GM19239 (cell line): ENCODE results near the gene WIPF1.
"Not testable (repeated sequence)": the region's sequence is repeated elsewhere in the genome, so short reads cannot be mapped to it uniquely, and the experiment has no call there.

Source experiments
- DNase-seq: peaks from one replicate; pipeline ENCODE4 v3.0.0; 2011; ENCODE audit warnings: low spot score; ENCODE audit not compliant: insufficient read length
- FAIRE-seq: peaks from 2 replicates; lab custom pipeline; 2011; peaks lifted over from hg19 to GRCh38; lab: Jason Lieb, UNC

The WIPF1 gene

DNA sequence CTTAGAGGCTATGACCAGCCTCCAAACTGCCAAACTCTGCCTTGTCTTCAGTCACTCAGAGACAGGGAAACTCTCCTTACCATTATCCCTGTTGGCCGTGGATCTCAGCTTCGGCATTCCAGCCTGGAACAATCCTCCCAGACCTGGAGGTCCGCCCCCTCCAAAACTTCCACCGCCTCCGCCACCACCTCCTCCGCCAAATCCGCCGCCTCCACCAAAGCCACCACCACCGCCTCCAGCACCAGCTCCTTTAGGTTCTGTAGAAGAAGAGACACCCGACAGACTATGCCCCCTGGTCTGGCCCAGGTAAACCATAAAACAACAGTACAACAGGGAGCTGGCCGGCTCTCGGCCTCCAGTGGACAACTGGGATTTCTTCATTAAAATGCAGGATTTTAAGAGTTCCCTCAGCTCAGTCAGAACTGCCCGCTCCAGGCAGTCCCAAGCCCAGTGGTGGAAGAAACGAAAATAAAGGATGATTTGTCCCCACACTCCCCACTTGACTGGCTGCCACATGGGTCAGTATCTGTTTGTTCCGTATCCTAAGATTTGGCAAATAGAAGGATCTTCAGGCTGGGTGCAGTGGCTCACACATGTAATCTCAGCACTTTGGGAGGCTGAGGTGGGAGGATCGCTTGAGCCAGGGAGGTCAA, 22.4 kb downstream of the WIPF1 start:
- DNase-seq (no peak), FAIRE-seq (no peak)

DNA sequence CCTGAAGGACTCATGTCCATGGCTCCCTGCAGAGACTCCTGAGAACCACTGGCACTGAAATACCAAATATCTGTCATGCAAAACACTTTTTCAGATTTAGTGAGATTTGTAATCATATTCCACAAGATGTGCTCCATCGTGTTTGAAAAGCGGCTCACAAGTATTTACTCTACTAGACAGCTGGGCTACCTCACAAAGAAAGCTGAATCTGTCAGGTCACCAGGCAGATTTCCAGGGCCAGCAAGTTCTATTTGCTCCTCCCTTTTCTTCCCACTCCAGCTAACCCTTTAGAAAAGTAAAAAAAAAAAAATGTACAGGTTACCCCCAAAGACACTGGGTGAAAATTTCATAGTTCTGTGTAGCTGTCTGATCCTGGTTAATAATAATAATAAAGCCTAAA, 22.9 kb downstream of the WIPF1 start:
- DNase-seq (no peak), FAIRE-seq (no peak)

DNA sequence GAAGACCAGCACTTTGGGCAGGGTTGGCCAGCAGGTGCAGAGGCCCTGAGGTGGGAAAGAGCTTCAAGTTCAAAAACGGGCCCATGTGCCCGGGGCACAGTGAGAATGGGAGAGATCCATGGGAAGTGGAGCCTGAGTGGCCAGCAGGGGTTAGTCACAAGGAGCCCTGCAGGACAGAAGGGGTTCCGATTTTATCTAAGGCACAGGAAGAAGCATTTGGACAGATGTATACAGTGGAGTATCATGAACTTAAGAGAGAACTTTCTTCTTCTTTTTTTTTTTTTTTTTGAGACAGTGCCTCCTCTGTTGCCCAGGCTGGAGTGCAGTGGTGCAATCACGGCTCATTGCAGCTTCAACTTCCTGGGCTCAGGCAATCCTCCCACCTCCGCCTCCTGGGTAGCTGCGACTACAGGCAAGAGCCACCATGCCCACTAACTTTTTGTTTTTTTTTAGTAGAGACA, 24.0 kb downstream of the WIPF1 start:
- FAIRE-seq (no peak), DNase-seq (no peak)

DNA sequence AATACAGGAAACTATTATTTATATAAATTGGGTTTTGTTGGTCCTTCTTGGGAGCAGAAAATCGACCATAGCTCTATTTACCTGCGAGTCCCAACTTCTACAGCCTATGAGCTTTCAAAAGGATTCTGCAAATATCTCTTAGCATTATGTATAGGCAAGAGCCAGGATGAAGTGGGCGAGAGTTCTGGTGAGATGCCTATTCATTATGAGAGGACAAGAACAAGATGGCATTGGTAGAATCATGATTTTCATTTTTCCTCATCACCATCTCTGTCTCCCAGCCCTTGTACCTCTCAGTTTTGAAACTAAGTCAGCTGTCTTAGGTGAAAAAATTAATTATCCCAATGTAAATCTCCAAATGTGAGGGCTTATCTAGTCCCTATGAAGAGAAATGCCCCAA, 25.0 kb downstream of the WIPF1 start:
- no peak for FAIRE-seq

DNA sequence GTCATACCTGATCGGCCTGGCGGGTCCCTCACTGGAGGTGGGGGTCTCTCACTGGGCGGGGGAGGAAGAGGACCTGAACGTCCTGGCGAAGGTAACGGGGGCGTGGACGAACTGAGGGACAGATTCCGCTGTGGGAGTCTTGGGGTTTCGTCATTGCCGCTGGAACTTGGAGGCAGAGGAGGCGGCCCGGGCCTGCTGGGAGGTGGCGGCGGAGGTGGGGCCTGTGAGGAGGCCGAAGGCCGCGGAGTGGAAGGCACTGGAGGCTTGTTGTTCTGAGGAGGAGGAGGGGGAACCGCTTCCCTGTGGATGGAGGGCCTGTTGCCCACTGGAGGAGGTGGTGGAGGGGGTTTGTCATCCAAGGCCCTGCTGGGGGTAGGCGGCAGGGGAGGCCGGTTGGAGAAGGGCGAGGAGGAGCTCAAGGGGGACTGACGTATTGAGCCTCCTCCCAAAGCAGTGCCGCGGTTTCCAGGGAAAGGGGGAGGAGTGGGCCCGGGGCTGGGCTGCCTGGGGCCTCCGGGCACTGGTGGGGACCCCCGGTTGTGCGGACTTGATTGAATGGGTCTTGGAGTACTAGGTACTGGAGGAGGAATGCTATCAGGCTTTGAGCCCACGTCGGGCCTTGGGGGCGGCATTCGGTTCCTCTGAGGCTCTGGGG, 25.8 kb downstream of the WIPF1 start:
- FAIRE-seq (no peak), DNase-seq (no peak)

More for the DNA sequence above, 25.0 kb downstream of the WIPF1 start:
- DNase-seq, result no peak

DNA sequence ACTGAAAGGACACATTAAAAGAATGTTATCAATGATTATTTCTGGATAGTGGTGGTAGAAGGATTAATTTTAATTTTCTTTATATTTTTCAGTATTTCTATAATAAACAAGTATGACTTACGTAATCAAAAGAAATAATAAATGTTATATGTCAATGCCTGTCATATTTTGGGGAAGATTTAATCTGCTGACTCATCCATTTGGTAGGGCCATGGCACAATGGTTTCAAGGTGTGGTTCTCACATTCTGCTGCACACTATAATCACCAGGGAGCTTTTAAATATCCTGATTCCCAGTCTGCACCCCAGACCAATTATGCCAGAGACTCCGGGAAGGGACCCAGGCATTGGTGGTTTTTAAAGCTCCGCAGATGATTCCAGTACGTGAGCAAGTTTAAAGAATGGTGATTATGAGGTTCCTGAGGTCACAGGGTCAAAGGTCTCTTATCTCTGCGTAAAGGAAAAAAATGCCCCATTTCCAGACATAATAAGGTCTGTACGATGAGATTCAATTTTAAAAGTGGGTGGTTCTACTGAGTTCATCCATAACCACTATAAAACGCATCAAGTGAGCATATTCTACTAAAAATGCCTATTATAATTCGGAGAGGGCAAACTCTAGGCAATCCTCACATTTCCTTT, 27.2 kb downstream of the WIPF1 start:
- FAIRE-seq, result no peak

DNA sequence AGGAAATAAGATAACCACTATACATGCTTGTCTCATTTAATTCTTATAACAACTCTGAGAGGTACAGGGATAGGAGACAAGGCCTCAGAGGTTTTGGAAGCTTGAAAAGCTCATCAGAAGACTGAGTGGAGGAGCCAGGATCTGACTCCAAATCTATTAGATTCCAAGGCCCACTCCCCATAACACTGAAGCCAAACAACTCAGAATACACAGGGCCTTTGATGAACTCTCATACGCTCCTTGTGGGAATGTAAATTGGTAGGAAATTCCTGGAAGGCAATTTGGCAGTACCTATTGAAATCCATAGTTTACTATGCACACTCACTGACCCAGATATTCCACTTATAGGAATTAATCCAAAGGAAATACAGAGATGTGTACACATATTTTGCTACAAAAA, 27.9 kb downstream of the WIPF1 start:
- no peak for FAIRE-seq
- DNase-seq, result no peak

More for the DNA sequence above, 27.2 kb downstream of the WIPF1 start:
- no peak for DNase-seq

DNA sequence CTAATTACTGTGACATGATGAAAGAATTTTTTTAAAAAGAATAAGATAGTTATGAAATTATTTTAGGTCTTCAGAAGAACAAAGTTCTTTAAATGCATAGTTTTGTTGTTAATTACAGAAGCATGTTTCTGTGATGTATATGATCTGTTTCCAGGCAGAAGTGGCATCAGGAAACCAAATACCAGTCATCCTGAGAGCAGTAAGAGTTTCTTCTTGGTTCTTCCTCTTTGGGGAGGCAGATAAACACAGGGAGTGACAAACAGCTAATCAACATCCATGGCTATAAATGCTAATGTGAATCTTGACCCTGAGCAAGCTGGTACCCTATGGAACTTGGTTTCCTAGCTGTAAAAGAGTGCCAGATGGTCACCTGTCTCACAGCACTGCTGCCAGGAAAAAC, 29.2 kb downstream of the WIPF1 start:
- DNase-seq, result no peak
- peak; percentile 75 for FAIRE-seq

DNA sequence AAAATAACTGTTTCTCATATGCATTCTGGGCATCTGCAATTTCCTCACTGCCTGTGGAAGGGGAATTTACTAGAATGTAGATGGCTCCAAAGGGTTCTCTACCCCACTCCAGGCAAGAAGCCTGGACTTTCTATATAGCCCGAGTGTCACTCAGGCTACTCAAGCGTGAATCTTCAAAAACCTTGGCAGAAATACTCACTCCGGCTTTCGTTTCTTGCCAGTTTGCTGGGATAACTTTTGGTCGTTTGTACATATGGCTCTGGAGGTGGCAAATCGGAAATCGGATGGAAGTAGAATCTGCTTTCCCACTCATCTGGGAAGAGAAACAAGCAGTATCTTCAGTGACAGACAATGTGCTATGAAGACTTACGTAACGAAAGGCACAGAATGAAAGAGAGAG, 30.7 kb downstream of the WIPF1 start:
- FAIRE-seq (no peak), DNase-seq (no peak)

DNA sequence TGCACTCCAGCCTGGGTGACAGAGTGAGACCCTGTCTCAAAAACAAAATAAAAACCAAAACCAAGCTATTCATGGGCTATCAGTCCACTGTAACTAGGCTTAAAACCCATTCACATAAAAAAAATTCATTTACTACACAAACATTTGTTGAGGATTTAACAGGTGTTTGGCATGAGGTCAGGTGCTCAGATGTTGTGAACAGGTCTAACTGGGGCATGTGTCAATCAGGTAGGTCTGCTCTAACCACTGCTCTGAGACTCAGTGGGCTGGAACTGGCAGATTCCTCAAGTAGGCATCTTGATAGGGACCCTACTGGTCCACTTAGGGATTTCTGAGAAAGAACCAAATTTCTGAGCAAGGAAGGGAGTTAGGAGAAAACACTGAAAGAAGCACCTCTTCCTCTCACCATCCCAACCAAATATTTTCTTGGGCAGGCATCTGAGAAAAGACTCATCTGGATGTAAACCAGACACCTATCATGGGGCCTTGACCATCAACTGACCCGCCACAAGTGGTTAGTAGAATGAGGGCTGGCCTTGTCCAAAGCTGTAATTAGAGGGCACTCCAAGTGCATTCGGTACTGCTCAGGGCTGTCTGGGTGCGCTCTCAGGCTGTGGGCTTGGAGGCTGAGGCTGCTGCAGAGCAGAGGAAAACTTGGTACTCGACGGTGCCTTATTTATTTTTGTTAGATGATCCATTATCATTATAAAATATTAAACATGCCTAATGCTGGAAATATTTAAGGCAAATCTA, 33.9 kb downstream of the WIPF1 start:
- DNase-seq (no peak), FAIRE-seq (no peak)

DNA sequence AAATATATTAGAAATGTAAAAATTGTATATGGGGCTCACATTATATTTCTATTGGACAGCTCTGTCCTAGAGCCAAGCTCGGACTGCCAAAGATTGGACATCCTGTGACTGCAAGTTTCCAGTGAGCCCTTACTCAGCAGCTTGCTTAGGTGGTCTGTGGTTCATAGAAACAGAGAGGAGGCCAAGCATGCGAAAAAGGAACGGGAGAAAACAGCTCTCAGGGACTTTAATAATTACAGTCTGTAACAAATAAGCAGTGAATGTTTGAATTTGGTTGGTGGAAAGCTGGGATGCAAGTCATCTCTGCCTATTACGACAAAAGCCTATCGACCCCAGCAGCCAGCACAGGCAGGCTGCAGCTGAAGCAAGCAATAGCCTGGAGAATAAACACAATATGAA, 35.6 kb downstream of the WIPF1 start:
- DNase-seq, result no peak
- FAIRE-seq, result no peak

DNA sequence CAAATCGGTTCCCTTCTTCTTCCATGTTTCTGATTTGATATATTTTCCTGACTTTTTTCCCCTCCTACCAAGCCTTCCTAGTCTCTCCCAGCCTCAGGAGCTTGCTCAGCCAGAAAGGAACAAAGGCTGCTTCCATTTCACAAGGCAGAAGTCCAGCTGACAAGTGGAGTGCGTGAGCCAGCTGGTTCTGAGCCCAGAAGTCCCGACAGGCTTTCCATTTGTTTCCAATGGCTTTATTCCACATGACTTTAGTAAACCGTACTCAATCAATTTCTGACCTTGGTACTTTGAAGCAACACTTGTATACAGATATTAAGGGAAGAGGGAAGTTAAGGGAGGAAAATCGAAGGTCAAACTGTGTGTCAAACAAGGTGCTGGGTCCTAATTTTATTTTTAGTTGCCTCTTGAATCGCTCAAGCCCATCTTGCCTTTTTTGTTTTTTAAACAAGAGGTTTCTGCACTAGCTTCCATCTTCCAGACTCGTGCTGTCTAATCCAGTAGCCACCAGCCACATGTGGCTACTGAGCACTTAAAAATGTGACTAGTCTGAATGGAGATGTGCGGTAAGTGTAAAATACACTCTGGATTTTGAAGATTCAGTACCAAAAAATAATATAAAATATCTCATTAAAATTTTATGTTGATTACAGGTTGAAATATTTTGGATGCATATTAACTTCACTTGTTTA, 36.2 kb downstream of the WIPF1 start:
- DNase-seq, result no peak
- no peak for FAIRE-seq

DNA sequence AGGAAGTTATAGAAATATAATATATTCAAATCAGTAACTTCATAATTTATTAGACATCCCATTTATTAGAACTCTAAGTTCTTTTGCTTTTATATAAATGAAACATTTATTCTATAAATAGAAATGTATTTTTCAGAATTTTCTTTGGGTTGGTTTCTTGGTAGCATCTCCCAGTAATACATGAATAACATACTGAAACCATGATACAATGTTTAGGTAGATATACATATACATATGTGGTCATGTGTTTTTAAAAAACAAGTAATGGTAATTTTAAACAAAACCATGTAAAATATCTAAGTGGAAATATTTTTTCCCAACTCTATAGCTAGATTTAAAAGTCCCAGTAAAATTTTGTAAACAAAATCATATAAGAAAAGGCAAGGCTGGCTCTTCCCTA, 36.9 kb downstream of the WIPF1 start:
- FAIRE-seq, result no peak

DNA sequence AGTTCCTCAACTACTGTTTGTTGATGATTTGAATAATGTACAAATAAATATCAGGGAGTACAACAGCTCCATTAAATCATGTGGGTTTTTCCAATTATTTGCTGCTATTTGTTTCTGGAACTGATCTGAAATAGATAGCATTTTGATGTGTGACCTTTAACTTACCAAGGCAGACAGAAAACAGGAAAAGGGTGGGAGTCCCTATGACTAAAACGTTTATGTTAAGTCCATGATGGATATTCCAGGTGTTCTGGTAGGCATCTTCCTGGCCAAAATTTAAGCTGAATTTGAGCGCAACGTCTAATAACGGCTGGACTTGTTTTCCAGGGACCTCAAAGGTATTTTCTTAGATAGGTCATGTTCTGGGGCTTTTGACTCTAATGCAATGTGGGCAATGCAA, 41.6 kb downstream of the WIPF1 start:
- no peak for DNase-seq
- FAIRE-seq, result no peak

More for the DNA sequence above, 36.9 kb downstream of the WIPF1 start:
- no peak for DNase-seq

DNA sequence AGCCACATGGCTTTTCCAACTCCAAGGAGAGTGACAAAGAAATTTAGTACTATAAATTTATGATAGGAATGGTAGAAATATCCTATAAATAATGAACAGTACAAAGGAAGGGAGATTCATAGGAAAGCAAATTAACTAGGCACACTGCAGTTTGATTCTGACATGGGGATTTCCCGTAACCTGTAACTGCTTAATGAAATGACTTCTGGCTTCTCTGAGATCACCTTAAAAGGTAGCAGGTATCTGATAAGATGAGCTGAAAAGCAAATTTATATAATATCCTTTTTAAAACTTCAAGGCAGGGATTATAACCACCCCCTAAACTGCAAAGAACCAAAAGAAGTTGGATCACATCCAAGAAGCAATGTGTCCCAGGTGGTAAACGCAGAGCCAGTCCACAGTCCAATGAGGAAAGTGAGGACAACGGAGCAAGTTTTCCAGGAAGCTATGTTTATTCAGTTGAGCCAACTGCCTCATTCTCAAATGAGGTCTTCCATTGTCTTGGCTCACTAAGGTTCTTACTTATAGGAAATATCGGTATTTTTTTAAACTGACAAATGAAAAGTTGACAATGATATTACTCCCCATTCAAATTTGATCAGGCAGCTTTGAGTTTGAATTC, 43.0 kb downstream of the WIPF1 start:
- DNase-seq (no peak), FAIRE-seq (peak; percentile 70)

DNA sequence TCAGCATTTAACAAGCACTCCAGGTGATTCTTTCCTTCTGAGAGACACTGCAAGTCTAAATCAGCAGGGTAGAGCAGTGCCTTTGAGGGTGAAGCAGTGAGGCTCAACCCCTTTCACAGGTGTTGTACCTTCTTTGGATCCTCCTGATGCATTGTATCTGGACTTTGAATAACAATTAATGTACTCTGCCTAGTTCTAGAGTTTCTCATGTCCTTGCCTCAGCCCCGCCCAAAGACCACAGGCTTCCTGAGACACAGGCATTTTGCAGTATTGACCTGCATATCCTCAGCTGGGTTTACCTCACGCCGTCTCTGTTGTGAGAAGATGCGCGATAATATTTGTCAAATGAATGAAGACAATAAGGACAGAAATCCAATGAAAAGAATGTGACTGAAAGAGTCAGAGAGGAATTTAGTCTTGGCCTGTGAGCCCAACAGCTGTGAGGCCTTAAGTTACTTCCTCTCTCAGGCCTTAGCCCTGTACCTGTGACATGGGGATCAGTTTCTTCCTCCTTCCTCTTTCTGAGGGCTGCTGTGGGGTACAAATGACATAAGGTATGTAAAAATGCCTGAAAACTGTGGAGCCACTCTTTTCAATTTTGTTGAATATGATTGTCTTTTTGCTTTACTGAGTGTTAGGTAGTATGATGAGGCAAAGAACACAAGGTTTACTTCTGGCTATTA, 43.7 kb downstream of the WIPF1 start:
- peak; percentile 87 for FAIRE-seq
- DNase-seq, result no peak

DNA sequence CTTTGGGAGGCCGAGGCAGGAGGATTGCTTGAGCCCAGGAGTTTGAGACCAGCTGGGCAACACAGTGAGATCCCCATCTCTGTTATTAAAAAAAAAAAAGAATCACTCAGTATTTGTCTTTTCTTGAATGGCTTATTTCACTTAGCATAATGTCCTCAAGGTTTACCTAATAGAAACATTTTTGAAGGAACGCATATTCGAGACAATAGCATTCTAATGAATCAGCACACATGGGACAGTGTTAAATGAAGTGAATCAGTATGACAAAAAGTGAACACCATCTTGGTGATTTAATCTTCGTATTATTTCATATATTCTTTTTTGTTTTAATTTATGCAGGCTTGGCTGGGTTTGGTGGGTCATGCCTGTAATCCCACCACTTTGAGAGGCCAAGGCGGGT, 44.7 kb downstream of the WIPF1 start:
- no peak for DNase-seq
- FAIRE-seq, result no peak

DNA sequence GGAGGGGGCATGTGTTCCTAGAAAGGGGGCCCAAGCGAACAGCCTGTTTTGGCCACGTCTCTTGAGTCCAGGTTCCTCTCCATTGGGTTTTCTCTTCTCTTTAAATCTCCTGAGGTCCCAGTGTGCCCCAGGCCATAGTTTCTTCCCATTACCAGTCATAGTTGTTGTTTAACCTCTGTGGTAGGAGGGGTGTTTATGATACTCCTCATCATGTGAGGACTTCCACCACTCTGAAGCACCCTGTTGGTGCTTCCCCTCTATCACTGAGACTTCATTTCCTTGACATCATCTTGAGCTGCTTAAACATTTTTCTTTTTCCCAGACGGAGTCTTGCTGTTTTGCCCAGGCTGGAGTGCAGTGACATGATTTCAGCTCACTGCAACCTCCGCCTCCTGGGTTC, 45.9 kb downstream of the WIPF1 start:
- DNase-seq, result no peak

DNA sequence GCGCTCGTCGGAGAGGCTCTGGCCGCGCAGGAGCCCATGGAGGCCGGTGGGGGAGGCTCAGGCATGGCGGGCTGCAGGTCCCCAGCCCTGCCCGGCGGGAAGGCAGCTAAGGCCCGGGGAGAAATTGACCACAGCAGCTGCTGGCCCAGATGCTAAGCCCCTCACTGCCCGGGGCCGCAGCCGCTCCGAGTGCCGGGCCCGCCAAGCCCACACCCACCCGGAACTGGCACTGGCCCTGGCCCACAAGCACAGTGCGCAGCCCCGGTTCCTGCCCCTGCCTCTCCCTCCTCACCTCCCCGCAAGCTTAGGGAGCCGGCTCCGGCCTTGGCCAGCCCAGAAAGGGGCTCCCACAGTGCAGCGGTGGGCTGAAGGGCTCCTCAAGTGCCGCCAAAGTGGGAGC, 49.0 kb downstream of the WIPF1 start:
- FAIRE-seq, DNase-seq: not testable (repeated sequence)

More for the DNA sequence above, 45.9 kb downstream of the WIPF1 start:
- FAIRE-seq, result no peak
